Activated CD4-positive, alpha-beta memory T cell treated with anti-CD3 and anti-CD28 coated beads, Interleukin-2, amount 10 ng/mL, durations not matched to agents 7 days and 5 days (primary cell): ENCODE data around the gene TGFB1I1. TPM values are rescaled to one million over a fixed set of nuclear protein-coding genes. Genes with fewer than 3 reads are reported as not detected.
"Not testable (repeated sequence)": the region's sequence is repeated elsewhere in the genome, so short reads cannot be mapped to it uniquely, and the experiment has no call there.

Experiments used
- CTCF ChIA-PET: fragments of 350-600 bp; sonication (Branson Sonifier 250); formaldehyde crosslinking; loops from one replicate; lab custom pipeline; 2021; ENCODE audit warnings: antibody characterized with exemption, inconsistent platforms; lab: Charles Lee
- POLR2A ChIA-PET: fragments of 350-600 bp; sonication (Branson Sonifier 250); formaldehyde crosslinking; loops from one replicate; lab custom pipeline; 2021; ENCODE audit warnings: antibody characterized with exemption; lab: Charles Lee
- DNase-seq: peaks from one replicate; pipeline ENCODE4 v3.0.0-alpha.2; 2020
- H3K27ac Mint-ChIP-seq: one replicate; pipeline ENCODE4 v1.8.0; 2021; ENCODE audit warnings: mild to moderate bottlenecking, mixed read lengths
- H3K27me3 Mint-ChIP-seq: one replicate; pipeline ENCODE4 v1.8.0; 2021; ENCODE audit warnings: mixed read lengths
- H3K36me3 Mint-ChIP-seq: one replicate; pipeline ENCODE4 v1.8.0; 2021; ENCODE audit warnings: low read depth, mixed read lengths
- H3K4me1 Mint-ChIP-seq: one replicate; pipeline ENCODE4 v1.8.0; 2021; ENCODE audit warnings: mixed read lengths
- H3K4me3 Mint-ChIP-seq: one replicate; pipeline ENCODE4 v1.8.0; 2021; ENCODE audit warnings: mild to moderate bottlenecking, mixed read lengths
- H3K9me3 Mint-ChIP-seq: one replicate; pipeline ENCODE4 v1.8.0; 2021; ENCODE audit warnings: mixed read lengths
- total RNA-seq, 2 experiments: library from RNA; stranded (reverse); gene quantifications; one replicate each; pipeline ENCODE4 v1.2.3, GENCODE V29; 2021

Gene TGFB1I1
- total RNA-seq, 2 experiments from 2014 or later, result 0.25 to 0.38 TPM

DNA sequence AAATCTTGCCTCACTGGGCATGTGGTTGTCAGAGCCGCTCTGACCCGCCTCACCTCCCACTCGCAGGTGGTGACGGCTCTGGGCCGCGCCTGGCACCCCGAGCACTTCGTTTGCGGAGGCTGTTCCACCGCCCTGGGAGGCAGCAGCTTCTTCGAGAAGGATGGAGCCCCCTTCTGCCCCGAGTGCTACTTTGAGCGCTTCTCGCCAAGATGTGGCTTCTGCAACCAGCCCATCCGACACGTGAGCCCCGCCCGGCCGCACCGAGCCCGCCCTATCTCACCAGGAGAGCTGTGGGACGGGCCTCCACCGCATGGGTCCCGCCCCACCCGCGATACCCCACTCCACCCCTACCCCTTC is 4.0 kb downstream of the TGFB1I1 start:
- Mint-ChIP-seq H3K27ac (peak overlapping the region; percentile 47), H3K36me3 (no peaks in the 10 kb centered on the region), H3K27me3 (peaks cover 47% of the 10 kb centered on the region), H3K9me3 (no peaks in the 10 kb centered on the region), H3K4me1 (peaks cover 24% of the 10 kb centered on the region), H3K4me3 (peak overlapping the region; percentile 78)
- POLR2A ChIA-PET, result interaction anchor here (1.5 to 5.2 kb wide), 4 partner anchors 11 to 398 kb away, joined by 5 to 44 read pairs (median 13); partner anchors contain the start of genes ARMC5, RUSF1 and ZNF267
- CTCF ChIA-PET, result interaction anchor here (1.2 to 1.8 kb wide), 1 partner anchor 15 kb away, joined by 5 to 22 read pairs; no protein-coding TSS in a partner anchor
- no peak for DNase-seq

DNA sequence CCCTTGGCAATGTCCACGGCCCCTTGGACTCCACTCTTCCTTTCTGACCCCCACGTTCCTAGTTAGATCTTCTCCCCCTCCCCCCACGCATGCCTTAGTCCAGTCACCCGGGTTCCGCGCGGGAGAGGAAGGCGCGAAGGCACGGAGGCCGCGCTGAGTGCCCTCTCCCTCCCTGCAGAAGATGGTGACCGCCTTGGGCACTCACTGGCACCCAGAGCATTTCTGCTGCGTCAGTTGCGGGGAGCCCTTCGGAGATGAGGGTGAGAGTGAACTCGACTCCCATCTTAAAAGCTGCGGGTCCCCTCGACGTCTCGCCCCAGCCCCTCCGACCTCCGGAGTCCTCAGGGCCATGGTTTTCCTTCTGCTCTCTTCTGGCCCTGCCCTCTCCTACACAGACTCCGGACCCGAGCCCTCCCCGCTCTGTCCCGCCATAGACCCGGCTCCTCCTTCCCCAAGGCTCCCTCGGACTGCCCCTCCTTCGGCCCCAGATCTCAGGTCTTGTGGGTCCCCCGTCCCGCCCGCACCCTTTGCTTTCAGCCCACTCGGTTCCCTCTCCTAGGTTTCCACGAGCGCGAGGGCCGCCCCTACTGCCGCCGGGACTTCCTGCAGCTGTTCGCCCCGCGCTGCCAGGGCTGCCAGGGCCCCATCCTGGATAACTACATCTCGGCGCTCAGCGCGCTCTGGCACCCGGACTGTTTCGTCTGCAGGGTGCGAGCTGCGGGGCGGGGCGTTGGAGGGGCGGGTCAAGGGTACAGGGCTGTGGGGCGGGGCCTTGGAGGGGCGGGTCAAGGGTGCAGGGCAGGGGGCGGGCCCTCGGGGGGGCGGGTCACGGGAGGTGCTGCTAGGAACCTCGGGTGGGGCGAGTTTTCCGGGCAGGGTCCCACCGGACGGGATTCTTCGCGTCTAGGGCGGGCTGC is 4.6 kb downstream of the TGFB1I1 start:
- H3K27me3 Mint-ChIP-seq, result peaks cover 43% of the 10 kb centered on the region
- H3K9me3 Mint-ChIP-seq, result no peaks in the 10 kb centered on the region
- peak; percentile 92 for DNase-seq
- peak overlapping the region; percentile 47 for H3K27ac Mint-ChIP-seq
- H3K36me3 Mint-ChIP-seq, result no peaks in the 10 kb centered on the region
- ChIA-PET CTCF (interaction anchor here (1.0 to 1.2 kb wide), 2 partner anchors 16 to 21 kb away, joined by 3 to 5 read pairs; no protein-coding TSS in a partner anchor), POLR2A (interaction anchor here (0.7 to 5.2 kb wide), 8 partner anchors 10 to 397 kb away, joined by 3 to 44 read pairs (median 6); partner anchors contain the start of genes ARMC5, RUSF1 and ZNF267)
- peaks cover 24% of the 10 kb centered on the region for H3K4me1 Mint-ChIP-seq
- peak overlapping the region; percentile 78 for H3K4me3 Mint-ChIP-seq

- Mint-ChIP-seq H3K4me3 (peak overlapping the region; percentile 78), H3K27me3 (peaks cover 45% of the 10 kb centered on the region), H3K27ac (no peak overlapping the region), H3K9me3 (no peaks in the 10 kb centered on the region), H3K36me3 (no peaks in the 10 kb centered on the region), H3K4me1 (peaks cover 20% of the 10 kb centered on the region)
- DNase-seq, result peak; percentile 42
- ChIA-PET POLR2A (interaction anchor here (0.7 to 5.2 kb wide), 7 partner anchors 9 to 396 kb away, joined by 3 to 44 read pairs (median 7); partner anchors contain the start of genes ARMC5, RUSF1 and ZNF267), CTCF (interaction anchor here (1.0 to 1.2 kb wide), 2 partner anchors 17 to 22 kb away, joined by 3 to 5 read pairs; no protein-coding TSS in a partner anchor)
These were observed 5.6 kb downstream of the TGFB1I1 start for GRCh38 chr16:31477220-31478216.

- Mint-ChIP-seq H3K4me1 (peaks cover 18% of the 10 kb centered on the region), H3K36me3 (no peaks in the 10 kb centered on the region), H3K4me3 (no peak overlapping the region), H3K27ac (no peak overlapping the region), H3K27me3 (peaks cover 35% of the 10 kb centered on the region), H3K9me3 (no peaks in the 10 kb centered on the region)
- ChIA-PET POLR2A (interaction anchor here (1.4 to 5.2 kb wide), 2 partner anchors 19 kb away, joined by 6 to 44 read pairs; partner anchors contain the start of gene ARMC5), CTCF (interaction anchor here (1.4 kb wide), 1 partner anchor 18 kb away, joined by 5 read pairs; no protein-coding TSS in a partner anchor)
- no peak for DNase-seq
These were observed 7.0 kb downstream of the TGFB1I1 start for GRCh38 chr16:31478956-31479355.

GRCh38 chr16:31479751-31480150 is 7.8 kb downstream of the TGFB1I1 start:
- H3K4me3 Mint-ChIP-seq, result no peak overlapping the region
- ChIA-PET POLR2A (interaction anchor here (0.9 to 1.4 kb wide), 2 partner anchors 10 to 19 kb away, joined by 3 to 6 read pairs; no protein-coding TSS in a partner anchor), CTCF (no interaction called here)
- H3K4me1 Mint-ChIP-seq, result peaks cover 18% of the 10 kb centered on the region
- no peak for DNase-seq
- no peak overlapping the region for H3K27ac Mint-ChIP-seq
- H3K27me3 Mint-ChIP-seq, result peaks cover 28% of the 10 kb centered on the region
- no peaks in the 10 kb centered on the region for H3K36me3 Mint-ChIP-seq
- H3K9me3 Mint-ChIP-seq, result no peaks in the 10 kb centered on the region

- POLR2A ChIA-PET, result no interaction called here
- Mint-ChIP-seq H3K27me3 (peaks cover 28% of the 10 kb centered on the region), H3K4me1 (peaks cover 18% of the 10 kb centered on the region), H3K27ac (no peak overlapping the region), H3K4me3 (no peak overlapping the region), H3K9me3 (no peaks in the 10 kb centered on the region), H3K36me3 (no peaks in the 10 kb centered on the region)
- DNase-seq, result no peak
- CTCF ChIA-PET, result interaction anchor here (1.5 kb wide), 1 partner anchor 20 kb away, joined by 5 read pairs; no protein-coding TSS in a partner anchor
These were observed 9.0 kb downstream of the TGFB1I1 start for GRCh38 chr16:31480851-31481536.

DNA sequence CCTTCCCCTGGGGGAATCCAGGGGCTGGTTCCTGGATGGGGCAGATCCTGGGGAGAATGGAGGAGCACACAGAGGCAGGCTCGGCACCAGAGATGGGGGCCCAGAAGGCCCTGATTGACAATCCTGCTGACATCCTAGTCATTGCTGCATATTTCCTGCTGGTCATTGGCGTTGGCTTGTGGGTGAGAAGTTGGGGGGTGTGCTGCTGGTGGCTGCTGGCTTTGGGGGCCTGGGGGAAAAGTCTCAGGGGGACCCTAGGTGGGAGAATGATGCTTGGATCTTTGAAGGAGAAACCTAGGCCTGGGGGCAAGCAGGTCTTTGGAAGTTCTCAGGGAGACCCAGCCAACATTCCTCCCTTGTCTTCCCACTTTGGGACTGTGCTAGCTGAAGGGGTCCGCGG is 11.1 kb downstream of the TGFB1I1 start, which contains the start of gene SLC5A2:
Gene SLC5A2, plus strand, starts transcription at position 43 of the 400 bp plus-strand sequence. Its CDS starts 14 bp downstream, at position 57.
- ChIA-PET CTCF (no interaction called here), POLR2A (no interaction called here)
- Mint-ChIP-seq H3K4me1 (peaks cover 13% of the 10 kb centered on the region), H3K9me3 (no peaks in the 10 kb centered on the region), H3K4me3 (no peak within 1 kb of the TSS), H3K27me3 (peaks cover 21% of the 10 kb centered on the region), H3K36me3 (no peaks in the 10 kb centered on the region), H3K27ac (no peak within 1 kb of the TSS)
- no peak for DNase-seq

GRCh38 chr16:31484048-31484447 is 12.1 kb downstream of the TGFB1I1 start:
- H3K4me3 Mint-ChIP-seq, POLR2A ChIA-PET, DNase-seq, H3K36me3 Mint-ChIP-seq, H3K27ac Mint-ChIP-seq, H3K9me3 Mint-ChIP-seq: not testable (repeated sequence)
- Mint-ChIP-seq H3K4me1 (peaks cover 12% of the 10 kb centered on the region), H3K27me3 (peaks cover 20% of the 10 kb centered on the region)
- CTCF ChIA-PET, result interaction anchor here (0.7 kb wide), 1 partner anchor 23 kb away, joined by 3 read pairs; no protein-coding TSS in a partner anchor

- H3K27ac Mint-ChIP-seq, result no peak overlapping the region
- H3K4me1 Mint-ChIP-seq, result peaks cover 12% of the 10 kb centered on the region
- no peak for DNase-seq
- ChIA-PET POLR2A (interaction anchor here (4.2 kb wide), 1 partner anchor 8 kb away, joined by 19 read pairs; no protein-coding TSS in a partner anchor), CTCF (interaction anchor here (0.7 kb wide), 1 partner anchor 24 kb away, joined by 3 read pairs; no protein-coding TSS in a partner anchor)
- H3K9me3 Mint-ChIP-seq, result no peaks in the 10 kb centered on the region
- no peak overlapping the region for H3K4me3 Mint-ChIP-seq
- no peaks in the 10 kb centered on the region for H3K36me3 Mint-ChIP-seq
- H3K27me3 Mint-ChIP-seq, result peaks cover 20% of the 10 kb centered on the region
These were observed 12.7 kb downstream of the TGFB1I1 start for GRCh38 chr16:31484491-31485171.

- Mint-ChIP-seq H3K36me3 (peaks cover under 1% of the 10 kb centered on the region), H3K27me3 (peaks cover 19% of the 10 kb centered on the region), H3K4me3 (no peak overlapping the region), H3K9me3 (no peaks in the 10 kb centered on the region), H3K27ac (no peak overlapping the region), H3K4me1 (peaks cover 12% of the 10 kb centered on the region)
- ChIA-PET CTCF (no interaction called here), POLR2A (interaction anchor here (1.3 to 4.2 kb wide), 2 partner anchors 9 to 26 kb away, joined by 4 to 19 read pairs; partner anchors contain the start of gene ARMC5)
- DNase-seq, result no peak
These were observed 13.6 kb downstream of the TGFB1I1 start for GRCh38 chr16:31485571-31485970.

DNA sequence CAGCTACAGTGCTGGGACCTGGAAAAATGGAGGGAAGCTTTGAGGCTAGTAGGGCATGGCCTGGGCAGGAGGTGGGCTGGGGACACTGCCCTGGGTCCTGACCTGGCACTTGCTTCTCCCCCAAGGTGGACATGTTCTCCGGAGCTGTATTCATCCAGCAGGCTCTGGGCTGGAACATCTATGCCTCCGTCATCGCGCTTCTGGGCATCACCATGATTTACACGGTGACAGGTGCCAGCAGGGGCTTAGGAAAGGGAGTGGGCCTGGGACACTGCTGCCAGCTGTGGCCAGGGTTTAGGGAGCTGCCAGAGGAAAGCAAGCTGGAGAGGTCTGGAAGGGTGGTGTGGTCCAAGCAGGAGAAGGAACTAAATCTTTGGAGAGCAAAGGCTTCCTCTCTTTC is 14.1 kb downstream of the TGFB1I1 start:
- H3K4me3 Mint-ChIP-seq, result no peak overlapping the region
- H3K4me1 Mint-ChIP-seq, result peaks cover 12% of the 10 kb centered on the region
- ChIA-PET POLR2A (interaction anchor here (1.3 to 4.2 kb wide), 2 partner anchors 10 to 26 kb away, joined by 4 to 19 read pairs; partner anchors contain the start of gene ARMC5), CTCF (no interaction called here)
- H3K27me3 Mint-ChIP-seq, result peaks cover 14% of the 10 kb centered on the region
- H3K36me3 Mint-ChIP-seq, result peaks cover 5% of the 10 kb centered on the region
- no peaks in the 10 kb centered on the region for H3K9me3 Mint-ChIP-seq
- no peak for DNase-seq
- H3K27ac Mint-ChIP-seq, result no peak overlapping the region
